ENCODE measurements around the gene ODAD4.

GRCh38 chr17:41914358-41914766 is 16.1 kb upstream of the ODAD4 start:
- no peak for TF ChIP-seq CTCF (conservative IDR thresholded peaks at IDR 0.05; ENCODE audit: low read length)
- no peak for TF ChIP-seq EZH2phosphoT487 (IDR thresholded peaks at IDR 0.05; ENCODE audit: borderline replicate concordance, low read depth, low read length)
